HG02943 (cell line): Measurements from ENCODE around the gene FBXL15.

Experiments used
- ATAC-seq: cut with Tn5 transposase; IDR thresholded peaks from one replicate; pipeline ENCODE4 v1.9.1; 2021; ENCODE audit warnings: mild to moderate bottlenecking, low read depth, moderate library complexity; ENCODE audit not compliant: unreplicated experiment

FBXL15 gene

DNA sequence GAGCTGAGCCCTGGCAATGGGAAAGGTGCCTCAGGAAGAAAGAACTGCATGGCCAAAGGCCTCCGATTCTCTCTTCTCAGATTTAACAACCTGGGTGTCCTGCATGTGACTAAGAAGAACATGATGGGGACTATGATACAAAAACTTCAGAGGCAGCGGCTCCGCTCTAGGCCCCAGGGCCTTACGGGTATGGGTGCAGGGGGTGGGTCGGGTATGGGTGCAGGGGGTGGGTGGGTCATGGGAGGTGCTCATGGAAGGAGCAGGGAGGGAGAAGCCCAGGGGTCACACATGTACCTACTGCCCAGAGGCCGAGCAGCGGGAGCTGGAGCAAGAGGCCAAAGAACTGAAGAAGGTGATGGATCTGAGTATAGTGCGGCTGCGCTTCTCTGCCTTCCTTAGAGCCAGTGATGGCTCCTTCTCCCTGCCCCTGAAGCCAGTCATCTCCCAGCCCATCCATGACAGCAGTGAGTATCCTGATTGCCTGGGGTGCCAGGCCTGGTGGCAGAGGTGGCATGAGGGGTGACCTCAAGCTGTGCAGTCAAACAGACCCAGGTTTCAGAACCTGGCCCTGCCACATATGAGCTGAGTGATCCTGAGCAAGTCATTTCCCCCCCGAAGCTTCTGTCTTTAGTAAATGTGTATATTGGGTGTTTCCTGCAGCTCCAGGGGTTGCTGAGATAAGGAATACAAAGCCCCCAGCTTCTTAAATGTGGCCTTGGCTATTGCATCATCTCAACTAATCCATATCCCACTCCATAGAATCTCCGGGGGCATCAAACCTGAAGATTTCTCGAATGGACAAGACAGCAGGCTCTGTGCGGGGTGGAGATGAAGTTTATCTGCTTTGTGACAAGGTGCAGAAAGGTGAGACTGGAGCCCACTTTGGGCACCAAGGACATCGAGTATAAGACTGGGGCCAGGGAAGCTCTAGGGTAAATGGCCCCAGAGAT lies 23.1 kb upstream of the FBXL15 start:
- ATAC-seq, result no peak

DNA sequence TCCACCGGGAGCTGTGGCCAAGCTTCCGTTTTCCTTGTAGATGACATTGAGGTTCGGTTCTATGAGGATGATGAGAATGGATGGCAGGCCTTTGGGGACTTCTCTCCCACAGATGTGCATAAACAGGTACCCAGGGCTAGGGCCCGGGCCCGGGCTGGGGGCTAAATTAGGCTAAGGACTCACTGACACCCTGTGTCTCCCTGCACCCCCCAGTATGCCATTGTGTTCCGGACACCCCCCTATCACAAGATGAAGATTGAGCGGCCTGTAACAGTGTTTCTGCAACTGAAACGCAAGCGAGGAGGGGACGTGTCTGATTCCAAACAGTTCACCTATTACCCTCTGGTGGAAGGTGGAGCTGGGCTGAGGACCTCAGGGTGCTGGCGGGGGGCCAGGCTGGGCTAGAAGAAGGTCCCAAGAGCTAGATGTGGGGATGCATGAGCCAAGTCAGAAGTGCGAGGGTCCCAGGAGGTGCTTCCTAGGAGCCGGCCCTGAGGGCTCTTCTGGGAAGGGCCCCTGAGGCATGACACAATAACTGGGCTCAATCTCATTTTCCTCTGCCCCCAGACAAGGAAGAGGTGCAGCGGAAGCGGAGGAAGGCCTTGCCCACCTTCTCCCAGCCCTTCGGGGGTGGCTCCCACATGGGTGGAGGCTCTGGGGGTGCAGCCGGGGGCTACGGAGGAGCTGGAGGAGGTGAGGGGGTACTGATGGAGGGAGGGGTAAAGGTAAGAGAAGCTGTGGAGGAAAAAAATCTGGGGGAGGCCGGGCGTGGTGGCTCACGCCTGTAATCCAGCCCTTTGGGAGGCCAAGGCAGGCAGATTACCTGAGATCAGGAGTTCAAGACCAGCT lies 22.2 kb upstream of the FBXL15 start:
- ATAC-seq, result no peak

- ATAC-seq, result peak; percentile 39
Measured at GRCh38 chr10:102399217-102400021, 21.2 kb upstream of the FBXL15 start.

GRCh38 chr10:102400076-102400475 lies 20.6 kb upstream of the FBXL15 start:
- no peak for ATAC-seq

- ATAC-seq, result no peak
Measured at GRCh38 chr10:102400598-102401341, 19.9 kb upstream of the FBXL15 start.

GRCh38 chr10:102401342-102401654 lies 19.3 kb upstream of the FBXL15 start:
- ATAC-seq, result no peak

DNA sequence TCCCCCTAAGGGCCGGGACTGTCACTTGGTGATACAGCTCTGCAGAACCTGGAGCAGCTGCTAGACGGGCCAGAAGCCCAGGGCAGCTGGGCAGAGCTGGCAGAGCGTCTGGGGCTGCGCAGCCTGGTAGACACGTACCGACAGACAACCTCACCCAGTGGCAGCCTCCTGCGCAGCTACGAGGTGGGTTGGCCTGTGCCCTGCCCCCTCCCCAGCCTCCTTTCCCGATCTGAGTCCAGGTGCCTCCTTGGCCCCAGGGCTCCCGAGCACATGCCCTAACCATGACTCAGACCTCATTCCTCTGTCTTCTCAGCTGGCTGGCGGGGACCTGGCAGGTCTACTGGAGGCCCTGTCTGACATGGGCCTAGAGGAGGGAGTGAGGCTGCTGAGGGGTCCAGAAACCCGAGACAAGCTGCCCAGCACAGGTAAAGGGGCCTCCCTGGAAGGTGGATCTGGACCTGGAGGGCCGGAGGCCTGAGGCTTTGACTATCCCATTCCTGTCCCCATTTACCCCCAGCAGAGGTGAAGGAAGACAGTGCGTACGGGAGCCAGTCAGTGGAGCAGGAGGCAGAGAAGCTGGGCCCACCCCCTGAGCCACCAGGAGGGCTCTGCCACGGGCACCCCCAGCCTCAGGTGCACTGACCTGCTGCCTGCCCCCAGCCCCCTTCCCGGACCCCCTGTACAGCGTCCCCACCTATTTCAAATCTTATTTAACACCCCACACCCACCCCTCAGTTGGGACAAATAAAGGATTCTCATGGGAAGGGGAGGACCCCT lies 18.7 kb upstream of the FBXL15 start:
- no peak for ATAC-seq

DNA sequence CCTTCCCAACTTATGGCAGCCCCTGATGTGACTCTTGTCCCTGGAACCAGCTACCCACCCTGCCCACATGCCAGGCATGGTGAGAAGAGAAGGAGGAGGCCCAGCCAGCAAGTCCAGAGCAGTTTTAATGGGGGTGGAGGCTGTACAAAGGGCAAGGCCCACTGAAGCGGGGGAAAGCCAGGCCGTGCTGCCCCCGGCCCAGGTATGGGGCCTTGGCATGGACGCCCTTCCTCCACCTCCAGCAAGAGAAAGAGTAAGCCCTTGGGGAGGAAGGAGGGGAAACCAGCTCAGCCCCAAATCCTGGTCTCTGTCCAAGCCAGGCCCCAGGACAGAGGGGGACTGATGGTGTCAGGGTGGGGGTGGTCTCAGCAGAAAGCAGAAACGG lies 18.1 kb upstream of the FBXL15 start:
- ATAC-seq, result no peak

DNA sequence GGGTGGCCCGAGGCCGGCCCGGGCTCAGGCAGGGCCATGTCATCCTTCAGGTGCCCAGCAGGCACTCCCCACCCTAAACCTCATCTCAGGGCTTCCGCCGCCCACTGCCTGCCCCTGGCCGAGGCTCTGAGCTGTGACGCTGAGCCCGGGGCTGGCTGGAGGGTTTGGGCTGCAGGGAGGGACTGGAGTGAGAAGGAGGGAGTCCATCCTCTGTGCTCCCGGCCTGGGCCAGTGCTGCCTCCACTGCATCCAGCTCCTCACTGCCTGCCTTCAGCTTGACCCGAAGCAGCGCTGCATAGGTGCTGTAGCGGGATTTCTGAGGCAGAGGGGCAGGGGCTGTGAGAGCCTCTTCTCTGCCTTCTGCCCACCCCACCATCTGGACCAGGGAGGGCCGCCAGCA lies 17.5 kb upstream of the FBXL15 start:
- no peak for ATAC-seq

DNA sequence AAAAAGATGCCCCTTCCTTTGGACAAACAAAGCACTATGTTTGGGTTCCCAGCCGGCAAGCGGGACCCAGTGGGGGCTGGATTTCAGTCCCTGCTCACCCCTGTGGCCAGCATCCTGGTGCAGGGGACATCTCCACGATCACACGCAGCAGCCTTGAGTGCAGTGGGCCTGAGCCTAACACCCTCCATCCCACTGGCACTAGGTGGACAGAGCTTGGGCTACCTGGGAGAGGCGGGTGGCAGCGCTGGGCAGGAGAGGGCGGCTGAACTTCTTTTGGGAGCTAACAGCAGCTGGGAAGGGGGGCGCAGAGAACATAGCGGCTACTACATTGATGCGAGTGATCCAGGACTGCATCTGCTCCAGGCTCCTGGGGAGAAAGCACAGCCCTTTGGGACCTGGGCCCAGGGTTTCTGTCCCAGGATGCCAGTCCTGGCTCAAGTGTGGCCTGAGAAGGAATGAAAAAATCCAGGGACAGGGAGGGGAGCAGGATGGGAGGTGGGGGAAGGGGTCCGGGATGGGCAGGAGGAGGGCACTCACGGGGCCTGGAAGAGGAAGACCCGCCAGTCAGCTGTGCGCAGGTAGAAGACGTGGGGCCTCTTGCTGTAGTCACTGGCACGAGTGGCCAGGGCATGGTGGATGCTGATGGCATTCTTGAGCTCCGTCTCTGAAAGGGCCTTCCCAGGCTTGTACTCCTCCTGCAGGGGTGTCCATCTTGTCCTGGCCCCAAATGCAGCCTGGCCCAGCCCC lies 16.1 kb upstream of the FBXL15 start:
- ATAC-seq, result no peak

- ATAC-seq, result no peak
Measured at GRCh38 chr10:102405108-102405571, 15.5 kb upstream of the FBXL15 start.

DNA sequence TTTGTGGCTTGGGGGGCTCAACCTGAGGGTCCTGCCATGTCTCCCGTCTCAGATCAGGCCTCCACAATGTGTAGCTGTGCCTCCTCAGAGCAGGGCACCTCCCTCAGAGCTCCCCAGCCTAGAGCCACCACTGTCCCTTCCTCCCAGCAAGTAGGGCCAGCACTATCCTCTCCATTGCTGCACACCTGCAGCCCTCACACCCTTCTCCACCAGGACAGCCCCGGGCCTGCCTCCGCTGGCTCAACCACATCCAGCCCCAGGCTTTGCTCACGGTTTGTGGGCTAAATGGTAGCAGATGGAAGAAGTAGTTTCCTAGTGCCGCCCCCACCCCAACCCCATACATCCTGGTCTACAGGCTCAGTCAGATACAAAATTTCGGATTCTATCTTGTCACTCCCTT lies 15.0 kb upstream of the FBXL15 start:
- no peak for ATAC-seq

GRCh38 chr10:102406815-102407214 lies 13.8 kb upstream of the FBXL15 start:
- ATAC-seq, result no peak

GRCh38 chr10:102407425-102408130 lies 13.1 kb upstream of the FBXL15 start:
- ATAC-seq, result no peak

- ATAC-seq, result no peak
Measured at GRCh38 chr10:102408131-102408727, 12.4 kb upstream of the FBXL15 start.

DNA sequence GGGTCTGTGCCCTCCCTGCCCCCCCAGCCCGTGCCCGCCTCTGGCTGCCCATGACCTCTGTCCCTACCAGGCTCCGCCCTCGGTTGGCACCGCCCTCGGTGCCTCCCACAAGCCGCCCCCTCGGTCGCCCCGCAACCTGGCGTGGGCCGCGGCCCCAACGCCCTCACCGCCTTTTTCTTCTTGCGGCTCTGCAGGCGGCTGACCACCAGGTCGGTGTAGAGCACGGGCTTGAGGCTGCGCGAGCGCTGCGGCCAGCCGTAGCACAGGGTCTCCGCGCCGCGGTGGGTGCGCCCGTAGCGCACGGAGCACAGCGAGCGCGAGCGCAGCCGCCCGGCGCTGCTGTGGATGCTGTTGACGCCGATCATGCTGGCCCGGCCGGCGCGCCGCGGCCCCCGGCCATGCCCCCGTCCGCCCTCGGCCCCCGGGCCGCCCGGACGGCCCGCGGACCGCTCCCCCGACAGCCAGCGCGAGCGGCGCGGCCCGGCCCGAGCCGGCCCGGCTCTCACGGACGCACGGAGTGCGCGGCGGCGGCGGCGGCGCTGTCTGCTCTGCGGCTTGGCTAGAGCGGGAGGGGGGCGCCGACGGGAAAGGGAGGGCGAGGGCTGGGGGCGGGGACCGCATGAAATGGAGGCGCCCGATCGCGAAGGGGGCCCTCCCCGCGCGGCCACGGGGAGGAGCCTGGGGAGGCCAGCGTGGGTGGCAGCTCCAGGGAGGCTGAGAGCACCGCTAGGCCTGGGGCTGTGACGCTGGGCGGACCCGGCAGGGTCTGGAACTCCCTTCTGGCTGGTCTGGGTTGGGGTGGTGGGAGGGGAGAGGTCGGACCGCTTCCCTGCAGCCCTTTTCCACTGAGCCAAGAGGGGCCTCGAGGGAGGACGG lies 11.7 kb upstream of the FBXL15 start:
- no peak for ATAC-seq
